Measurements from ENCODE around the gene LHPP.

LHPP gene

DNA sequence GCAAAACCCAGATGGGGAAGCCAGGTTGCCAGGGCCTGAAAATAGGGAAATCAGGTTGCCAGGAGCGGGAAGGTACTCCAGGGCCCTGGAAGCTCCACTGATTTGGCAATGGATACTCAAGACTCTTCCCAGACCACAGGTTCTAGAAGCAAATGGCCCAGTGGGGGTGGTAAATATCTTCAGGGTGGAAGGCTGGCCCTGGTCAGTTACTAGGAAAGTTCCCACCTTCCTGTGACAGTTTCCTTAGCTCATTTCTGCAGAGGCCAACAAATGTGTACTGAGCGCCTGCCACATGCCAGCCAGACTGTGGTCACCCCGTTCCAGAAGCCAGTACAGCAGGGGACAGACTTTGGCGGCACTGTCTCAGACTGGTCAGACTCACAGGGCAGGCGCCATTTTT, 168.9 kb downstream of the LHPP start:
- DNase-seq: no peak

DNA sequence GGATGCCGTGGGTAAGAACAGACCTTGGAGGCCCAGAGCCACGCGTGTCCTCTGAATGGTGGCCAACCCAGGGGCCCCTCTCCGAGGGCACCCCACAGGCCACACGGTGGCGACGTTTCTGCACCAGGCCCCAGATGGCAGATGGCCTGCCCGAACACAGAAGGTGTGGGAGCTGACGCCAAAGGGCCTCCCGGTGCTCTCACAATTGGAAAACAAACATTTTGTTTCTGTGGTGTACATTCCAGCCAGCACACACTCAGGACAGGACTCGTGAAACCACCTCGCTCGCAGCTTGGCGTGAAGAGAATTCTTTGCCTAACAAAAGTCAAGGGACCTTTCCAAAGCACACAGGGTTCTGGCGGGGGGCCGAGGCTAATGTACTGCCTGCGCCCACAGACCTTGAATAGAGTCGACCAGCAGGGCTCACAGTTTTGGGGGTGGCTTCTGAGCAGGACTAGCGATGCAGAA, 170.5 kb downstream of the LHPP start:
- DNase-seq: no peak

DNA sequence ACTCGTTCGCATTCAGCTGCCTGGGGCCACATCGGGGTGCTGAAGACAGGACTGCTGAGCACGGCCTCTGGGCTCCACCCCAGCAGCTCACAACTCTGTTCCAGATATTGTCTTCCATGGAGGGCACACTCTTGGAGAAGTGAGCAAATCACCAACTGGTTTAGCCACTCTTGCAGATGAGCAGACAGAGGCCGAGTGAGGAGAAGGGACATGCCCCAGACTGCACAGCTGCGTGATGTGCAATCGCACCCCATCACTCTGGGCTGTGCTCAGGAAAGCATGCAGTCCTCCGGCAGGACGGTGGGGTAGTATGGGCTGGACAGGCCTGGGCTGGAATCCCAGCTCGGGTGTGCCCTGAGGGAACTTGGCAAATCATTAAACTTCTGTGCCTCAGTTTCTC, 170.9 kb downstream of the LHPP start:
- no peak for DNase-seq

DNA sequence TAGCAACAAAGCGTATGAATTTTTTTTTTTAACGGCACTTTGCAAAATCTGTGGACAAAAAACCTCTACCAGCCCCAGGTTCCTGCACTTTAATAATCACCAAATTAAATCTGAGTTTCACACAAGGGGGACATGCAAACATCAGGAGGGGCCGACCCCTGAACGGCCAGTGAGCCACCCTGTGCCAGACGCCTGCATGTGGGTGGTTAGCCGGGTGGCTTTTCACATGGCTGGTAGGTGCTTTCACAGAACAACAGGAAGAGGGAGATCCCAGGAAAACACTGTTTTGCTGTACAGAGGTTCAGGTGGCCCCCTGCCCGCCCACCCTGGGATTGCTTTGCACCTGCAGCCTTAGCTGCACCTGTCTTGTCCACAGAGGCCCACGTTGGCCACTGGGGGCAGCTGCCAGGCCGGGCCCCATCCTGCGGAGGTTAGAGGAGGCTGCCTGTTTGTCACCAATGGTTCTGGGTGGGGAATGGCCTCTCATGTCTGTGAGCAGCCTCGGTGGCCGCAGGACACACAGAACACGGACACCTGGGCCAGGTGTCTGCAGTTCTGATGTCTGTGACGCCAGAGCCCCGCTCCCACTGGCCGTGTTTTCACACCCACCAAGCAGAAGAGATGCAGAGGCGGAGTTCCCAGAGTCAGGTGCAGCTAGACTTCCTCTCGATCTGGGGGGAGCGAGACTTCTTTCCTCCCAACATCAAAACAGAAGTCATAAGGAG, 174.8 kb downstream of the LHPP start:
- DNase-seq: no peak

DNA sequence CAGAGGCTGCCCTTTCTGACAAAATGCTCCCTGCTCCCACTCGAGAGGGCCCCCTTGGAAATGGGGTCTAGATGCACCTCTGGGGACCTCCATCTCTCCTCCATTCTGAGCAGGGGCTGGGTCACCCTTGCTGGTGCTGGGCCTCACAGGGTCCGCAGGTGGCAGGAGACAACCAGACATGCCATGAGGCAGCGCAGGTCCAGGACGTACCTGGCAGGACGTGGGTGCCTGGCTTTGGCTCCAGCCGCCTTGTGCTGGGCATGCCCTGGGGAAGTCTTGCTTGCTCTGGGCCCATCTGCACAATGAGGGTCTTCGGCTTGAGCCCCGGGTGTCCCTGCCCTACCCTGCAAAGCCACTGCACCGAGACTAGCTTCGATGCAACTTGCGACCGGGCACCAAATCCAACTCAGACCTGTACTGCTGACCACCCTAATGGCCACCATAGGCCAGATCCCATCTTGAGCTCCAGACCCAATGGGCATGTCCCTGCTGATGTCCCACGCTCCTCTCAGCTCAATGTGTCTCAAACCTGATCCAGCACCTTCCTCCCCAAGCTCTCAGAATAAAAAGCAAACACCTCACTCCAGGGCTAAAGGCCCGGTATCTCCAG, 175.6 kb downstream of the LHPP start:
- DNase-seq: no peak

DNA sequence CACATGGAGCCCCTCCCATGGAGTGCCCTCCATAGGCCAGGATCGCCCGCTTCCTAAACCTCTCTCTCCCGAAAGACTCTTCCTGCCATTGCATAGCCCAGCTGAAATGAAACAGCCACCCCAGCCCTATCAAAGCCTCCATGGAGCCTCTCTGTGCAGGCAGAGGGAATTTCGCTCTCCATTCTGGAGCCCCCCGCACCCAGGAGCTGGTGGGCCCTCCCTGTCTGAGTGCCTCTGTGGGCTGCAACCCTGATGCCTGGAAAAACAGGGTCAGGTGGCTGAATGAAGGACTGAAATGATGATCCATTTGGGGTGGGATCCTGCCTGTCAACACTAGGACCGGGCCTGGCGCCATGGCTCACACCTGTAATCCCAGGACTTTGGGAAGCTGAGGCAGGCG, 176.1 kb downstream of the LHPP start:
- DNase-seq: no peak

DNA sequence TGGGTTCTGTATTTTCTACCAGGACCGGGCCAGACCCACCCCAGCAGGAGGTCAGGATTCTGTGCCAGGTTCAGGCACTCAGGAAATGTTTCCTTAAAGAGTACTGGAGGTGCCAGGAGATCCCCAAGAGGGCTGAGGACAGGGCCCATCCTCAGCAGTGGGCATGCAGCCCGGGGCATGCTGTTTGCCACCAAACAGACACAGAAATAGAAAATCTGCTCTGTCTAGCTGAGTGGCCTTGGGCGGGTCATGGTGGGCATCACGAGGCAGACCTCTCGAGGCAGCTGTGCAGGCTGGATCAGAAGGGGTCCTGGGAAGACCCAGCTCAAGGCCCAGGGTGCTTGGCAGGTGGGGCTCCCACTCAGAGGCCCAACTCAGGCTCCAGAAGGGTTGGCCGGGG, 177.6 kb downstream of the LHPP start:
- no peak for DNase-seq

DNA sequence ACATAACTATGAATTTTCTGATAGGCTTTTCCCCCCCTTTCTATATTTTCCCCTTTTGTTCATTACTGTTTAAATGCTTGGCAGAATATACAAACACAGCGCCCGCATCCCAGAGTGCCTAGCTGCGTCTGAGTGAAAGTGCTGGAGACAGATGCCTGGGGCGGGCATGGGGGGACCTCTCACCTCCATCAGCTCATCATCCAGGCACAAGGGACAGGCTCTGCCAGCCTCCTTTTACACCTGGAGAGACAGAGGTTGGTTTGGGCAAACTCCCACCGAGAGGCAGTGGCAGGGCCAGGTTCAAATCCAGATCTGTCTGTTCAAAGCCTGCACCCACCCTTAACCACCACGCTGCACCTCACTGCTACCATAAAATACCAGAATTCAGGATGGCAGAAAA, 178.0 kb downstream of the LHPP start:
- no peak for DNase-seq

DNA sequence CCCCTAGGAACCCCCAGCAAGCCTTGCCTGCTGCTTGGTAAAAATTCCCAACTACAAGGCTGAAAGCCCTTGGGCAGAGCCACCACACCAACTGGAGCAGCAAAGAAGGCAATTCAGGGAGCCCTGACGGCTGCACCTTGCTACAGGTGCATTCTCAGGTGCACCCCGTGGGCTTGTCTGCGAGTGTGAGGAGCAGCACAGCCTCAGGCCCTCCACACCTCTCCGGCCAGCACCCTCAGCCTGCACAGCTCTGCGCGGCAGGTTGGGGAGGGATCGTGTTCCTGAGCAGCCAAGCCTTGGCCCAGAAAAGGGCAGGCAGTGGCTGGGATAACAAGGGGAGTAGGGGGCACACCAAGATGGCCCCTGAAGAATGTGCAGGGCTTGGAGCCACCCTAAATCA, 178.4 kb downstream of the LHPP start:
- DNase-seq: no peak

DNA sequence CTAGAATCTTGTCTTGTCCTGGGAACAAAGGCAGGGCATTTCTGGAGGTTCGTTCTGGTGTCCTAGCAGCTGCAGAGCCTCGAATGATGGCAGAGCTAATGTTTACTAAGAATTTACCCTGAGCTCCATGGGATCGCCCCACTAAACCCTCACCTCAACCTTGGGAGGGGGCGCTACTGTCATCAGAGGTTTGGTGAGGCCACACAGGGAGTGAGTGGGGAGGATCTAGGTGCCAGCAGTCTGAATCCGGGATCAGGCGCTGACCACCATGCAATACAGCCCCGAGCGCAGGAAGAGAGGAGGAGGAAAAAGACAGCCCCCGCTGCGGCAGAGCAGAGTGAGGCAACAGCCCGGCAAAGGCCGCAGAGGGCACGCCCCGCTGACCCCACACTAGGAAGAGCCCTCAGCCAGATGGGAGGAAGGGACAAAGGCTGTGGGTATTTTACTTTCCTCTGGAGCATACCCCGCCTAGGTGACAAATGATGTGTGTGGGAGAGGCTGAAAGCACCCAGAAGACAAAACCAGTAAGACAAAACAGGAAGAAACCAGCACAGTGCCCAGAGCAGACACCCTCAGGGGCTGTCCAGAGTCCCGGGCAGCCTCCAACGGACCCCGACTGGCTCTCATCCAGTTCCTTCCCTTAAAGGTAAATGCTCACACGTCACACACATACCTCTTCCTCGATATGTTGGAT, 179.1 kb downstream of the LHPP start:
- DNase-seq: no peak

DNA sequence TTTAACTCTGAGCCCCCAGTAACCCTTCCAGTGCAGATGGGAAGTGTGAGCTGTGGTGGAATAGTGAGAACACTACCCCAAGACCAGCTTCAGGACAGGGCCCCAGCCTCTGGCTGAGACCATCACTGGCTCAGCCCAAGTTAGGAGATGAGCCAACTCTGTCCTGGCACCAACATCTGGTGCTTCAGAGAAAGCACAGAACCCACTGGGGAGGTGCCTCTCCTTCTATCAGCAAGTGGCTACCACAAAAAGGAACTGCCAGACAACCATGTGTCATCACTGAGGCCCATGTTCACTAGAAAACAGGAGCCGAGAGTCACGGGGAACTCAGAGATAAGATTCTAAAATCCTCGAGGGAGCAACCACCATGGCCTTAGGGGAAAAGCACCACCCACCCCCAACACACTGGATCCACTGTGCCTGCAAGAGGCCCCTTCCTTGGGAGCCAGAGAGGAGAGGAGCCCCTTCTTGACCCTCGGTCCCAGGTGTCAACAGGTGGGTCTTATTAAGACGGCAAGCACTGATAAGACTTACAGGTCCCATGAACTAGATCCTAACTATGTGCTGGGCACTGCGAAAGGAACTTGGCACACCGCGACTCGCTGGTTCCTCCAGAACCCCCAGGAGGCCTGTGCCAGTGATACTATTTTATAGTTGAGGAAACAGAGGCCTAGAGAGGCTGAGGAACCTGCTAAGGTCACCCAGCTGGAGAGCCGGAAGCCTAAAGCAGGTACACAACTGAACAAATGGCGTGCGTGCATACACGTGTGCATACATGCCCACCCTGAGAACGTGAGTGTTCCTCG, 179.9 kb downstream of the LHPP start:
- DNase-seq: no peak

DNA sequence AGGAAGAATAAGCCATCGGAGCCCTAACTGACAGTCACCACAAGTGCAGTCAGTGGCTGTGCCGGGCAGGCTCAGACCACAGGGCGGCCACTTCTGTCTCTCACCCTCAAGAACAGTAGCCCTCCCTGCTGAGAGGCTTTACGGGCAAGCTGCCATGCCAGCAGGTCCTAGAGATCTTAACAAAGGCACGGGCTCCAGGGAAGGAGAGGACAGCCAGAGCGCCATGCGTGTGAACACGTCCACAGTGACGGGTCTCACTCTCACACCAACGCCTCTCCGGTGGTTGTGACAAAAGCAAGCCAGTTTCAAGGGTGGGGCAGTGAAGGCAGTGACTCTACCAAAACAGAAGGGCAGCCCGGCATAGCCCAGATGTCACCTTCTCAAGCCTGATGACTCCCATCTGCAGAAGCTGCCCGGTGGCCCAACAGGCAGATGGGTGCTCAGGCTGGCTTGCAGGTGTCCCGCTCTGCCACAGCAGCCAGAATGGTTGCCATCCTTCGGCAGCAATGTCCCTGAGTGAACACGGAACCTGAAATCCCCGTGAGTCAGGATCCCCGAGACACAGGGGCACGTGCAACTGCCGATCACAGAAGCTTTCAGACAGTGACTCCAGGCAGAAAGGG, 180.6 kb downstream of the LHPP start:
- DNase-seq: no peak

DNA sequence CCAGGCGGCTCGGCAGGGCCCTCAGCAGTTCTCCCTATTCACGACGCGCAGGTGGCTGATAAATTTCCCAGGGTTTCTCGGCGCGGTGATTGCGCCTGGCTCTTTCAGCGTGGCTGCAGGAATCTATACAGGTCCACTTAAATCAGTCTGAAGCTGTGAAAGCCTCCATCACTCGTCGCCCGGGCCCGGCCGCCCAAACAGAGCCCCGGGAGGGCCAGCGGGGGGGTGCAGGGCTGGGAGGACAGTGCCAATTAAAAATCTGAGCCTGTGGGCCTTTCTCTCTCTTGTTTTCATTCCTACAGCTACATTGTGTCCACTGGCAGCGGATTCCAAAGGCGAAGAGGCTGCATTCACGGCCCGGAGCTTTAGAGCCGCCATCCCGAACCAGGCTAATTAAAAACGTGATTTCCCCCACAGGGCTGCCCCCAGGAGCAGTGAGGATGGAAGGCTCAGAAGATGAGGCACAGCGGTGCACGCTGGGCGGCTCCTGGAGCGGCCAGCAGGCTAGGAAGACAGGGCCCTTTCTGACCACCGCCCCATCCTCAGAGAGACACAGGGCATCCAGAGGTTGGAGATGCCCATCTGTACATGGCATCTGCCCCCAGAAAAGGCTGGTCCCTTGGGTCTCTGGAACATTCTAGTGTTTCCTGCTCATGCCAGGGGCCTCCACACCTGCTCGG, 181.8 kb downstream of the LHPP start:
- DNase-seq: no peak

DNA sequence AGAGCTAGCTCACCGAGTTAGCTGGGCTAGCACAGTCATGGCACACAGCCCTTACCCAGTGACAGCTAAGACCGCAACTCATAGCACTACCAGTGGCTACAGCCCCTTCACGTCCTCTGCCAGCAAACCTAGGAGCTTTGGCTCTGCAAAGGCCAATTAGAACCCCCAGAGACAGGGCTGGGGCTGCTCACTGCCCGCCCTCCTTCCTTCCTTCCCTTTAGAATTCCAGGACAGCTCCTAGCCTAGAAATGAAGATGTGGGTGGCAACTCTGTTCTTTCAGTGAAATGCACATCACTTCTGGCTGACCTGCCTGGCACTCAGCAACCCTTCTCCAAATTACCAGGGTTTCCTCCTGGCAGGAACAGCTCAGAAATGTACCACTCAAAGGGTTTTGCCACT, 182.6 kb downstream of the LHPP start:
- DNase-seq: no peak

DNA sequence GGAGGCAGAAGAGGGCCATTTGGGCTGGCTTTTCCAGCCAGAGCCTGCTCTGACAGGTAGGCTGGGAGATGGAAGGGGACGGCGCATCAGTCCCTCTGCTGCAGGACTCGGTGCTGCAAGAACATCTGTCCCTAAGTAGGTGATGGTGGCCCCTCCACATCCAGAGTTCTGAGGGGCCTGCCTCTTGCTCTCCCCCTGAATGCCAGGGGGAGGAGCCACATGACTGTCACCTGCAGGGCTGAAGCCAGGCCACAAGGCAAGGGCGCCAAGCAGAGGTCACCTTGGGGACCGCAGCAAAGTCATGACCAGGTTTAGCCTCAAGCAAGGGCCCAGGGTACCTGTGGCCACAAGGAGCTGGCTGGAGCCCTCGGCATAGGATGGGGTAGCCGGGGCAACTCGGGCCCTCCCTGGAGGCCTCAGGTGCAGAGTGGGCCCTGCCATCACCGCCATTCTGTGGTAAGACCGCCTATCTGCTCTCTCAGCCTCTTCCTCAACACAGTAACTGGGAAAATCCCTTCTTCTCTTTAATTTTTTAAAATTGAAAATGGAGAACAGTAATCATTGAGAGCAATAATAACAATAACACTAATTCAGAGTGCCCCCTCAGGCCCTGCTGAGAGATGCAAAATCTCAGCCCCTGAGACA, 183.3 kb downstream of the LHPP start:
- no peak for DNase-seq

DNA sequence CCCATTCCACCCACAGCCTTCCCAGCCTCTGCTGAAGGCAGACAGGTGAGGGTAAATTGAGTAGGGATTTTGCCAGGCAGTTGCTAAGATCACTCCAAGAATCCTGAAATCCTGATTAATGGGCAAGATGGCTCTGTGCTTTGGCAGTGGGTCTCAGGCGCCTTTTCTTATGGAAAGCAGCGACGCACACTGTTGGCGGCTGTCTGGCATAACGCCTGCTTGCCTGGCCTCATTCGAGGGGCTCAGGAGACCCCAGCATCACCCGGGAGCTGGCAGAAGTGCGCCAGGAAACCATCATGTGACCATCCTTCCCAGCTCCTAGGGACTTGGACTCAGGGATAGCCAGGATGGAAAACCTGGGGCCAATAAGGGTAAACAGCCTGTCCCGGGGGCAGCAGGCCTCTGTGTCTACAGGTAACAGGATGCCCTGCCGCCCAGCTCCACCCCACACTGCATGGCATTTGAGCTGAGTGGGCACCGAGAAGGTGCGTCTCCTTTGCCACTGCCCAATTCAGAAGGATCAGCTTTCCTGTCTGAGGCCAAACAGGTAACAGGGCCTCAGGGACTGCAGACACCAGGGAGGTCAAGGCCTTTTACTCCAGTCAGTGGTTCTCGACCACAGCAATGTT, 184.0 kb downstream of the LHPP start:
- DNase-seq: no peak

DNA sequence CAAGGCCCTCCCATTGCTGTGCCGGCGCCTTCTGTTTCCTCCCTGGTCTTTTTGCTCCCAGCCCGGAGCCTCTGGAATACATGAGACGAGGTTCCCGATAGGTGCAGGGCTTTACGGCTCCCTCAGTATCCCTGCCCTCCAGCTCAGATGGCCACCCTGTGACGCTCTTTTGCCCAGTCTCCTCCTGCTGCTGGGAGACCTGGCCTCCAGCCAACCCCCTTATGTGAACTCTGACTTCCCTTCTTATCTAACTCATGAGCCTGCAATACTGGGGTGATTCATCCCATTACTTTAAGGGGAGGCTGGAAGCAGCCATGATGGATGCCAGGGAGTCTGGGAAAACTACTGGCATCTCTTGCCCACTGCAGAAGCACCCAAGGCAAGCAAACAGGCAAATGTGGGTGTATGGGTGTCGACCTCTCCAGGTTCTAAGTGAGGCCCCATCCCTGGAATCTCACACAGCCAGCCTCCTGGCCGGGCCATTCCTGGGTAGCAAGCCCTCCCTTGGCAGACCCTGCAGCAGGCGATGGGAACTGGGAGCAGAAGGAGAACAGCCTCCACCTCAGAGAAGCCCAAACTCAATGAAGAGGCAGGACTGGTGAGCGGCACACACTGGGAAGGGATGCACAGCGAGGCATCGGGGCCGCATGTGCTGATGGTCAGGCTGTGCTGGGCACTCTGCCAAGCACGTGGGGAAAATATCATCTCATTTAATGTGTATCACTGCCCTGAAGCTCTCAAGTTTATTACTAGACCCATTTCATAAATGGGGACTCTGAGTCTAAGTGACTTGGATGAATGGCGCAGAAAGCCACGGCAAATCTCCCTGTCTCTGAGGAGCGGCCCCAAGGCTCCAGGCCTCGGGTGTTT, 185.1 kb downstream of the LHPP start:
- no peak for DNase-seq

DNA sequence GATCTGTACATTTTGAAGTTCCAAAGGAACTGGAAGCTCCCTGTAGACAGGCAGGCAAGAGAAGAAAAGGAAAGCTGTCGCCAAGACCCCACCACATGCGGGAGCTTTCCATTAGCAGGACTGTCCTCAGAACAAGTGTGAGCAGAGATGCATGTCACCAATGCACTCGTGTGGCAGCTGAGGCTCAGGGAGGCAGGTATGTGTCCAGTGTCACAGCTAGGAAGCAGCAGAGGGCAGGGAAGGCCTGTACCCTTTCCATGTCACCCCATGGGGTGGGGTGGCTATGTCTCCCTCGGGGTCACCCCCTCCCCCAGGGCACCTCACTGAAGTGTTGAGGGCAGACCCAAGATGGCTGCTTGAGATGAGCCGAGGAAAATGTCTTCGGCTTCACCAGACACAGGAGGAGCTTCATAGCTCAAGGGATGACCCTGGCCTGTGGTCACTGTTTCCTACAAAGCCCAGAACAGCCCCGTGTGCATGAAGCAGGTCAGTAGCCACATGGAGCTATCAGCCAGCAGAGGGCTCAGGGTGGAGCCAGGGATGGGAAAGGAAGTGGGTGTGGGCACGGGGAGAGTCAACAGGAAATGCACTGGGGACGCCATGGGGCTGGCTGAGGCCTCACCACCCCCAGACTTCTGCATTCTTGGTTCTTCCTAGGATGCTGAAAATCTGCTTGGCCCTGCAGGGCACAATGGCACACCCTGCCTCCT, 186.0 kb downstream of the LHPP start:
- peak; percentile 55 for DNase-seq

DNA sequence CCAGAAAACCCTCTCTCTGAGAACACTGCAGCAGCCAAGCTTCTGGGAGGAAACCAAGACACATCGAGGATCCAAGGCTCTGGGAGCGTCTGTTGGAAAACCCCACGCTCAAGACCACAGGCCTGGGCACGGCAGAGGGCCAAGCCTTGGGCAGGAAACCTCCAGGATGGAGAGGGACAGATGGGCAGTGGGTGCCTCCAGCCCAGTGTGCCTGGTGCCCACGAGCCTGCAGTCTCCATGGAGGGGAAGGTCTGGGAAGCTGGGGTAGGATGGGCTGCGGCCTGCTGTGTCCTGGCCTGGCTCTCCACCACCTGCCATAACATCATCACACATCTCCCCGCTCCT, 186.5 kb downstream of the LHPP start:
- DNase-seq: no peak

DNA sequence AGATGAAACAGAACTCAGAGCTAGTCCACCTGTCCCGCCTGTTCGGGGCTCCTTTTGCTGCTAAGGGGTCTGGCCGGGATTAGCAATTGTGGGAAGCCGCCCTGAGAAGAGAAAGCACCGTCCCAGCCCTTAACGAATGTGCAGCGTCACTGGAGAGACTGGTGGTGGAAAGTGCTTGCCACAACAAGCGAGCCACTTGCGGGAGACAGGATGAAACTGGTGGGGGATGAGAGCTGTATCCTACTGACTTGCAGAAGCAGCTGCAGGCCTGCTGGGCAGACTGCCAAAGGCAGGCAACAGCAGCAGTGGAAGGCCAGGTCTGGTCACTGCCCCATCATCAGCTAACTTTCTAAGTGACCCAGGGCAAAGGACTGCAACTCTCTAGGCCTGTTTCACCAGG, 187.1 kb downstream of the LHPP start:
- no peak for DNase-seq
